IMR-90 (cell line): ENCODE measurements around the gene DNAJC3. TPM values are rescaled to one million over a fixed set of nuclear protein-coding genes. Genes with fewer than 3 reads are reported as not detected.

Source experiments
- ATAC-seq: fragments of 200-7000 bp; cut with Tn5 transposase; 2 replicates; pipeline ENCODE4 v1.9.1; 2020; ENCODE audit warnings: low read depth, mild to moderate bottlenecking, moderate library complexity
- BruUV-seq: library from RNA; stranded (reverse); fragments of 400-500 nt; replicated peaks from 2 replicates; lab custom pipeline; 2021; lab: Mats Ljungman, UMichigan
- CTCF ChIA-PET: fragments of 300-600 bp; formaldehyde crosslinking; extraction: SDS; loops from one replicate; lab custom pipeline; 2021; ENCODE audit warnings: antibody characterized with exemption; lab: Yijun Ruan, JAX
- POLR2A ChIA-PET: fragments of 300-600 bp; sonication (Branson Sonifier 250); formaldehyde crosslinking; loops from one replicate; lab custom pipeline; 2022; ENCODE audit warnings: antibody characterized with exemption; ENCODE audit not compliant: unreplicated experiment; lab: Charles Lee
- DNase-seq: peaks from one replicate; pipeline ENCODE4 v3.0.0; 2013
- H2AFZ ChIP-seq: replicated peaks from 2 replicates; pipeline ENCODE3; 2013; ENCODE audit warnings: low read length, mild to moderate bottlenecking; ENCODE audit not compliant: poor library complexity
- H2AK5ac ChIP-seq: 2 replicates; pipeline ENCODE4 v1.6.1; 2013; ENCODE audit warnings: low read depth, low read length, inconsistent platforms
- H2AK9ac ChIP-seq: replicated peaks from 2 replicates; pipeline ENCODE3; 2013; ENCODE audit warnings: mild to moderate bottlenecking, low read depth, low read length, moderate library complexity; ENCODE audit not compliant: poor library complexity
- H2BK120ac ChIP-seq: 2 replicates; pipeline ENCODE4 v1.6.1; 2013; ENCODE audit warnings: low read depth, low read length, inconsistent platforms
- H2BK15ac ChIP-seq: 3 replicates; pipeline ENCODE4 v1.6.1; 2013; ENCODE audit warnings: low read depth, low read length, inconsistent platforms
- H2BK20ac ChIP-seq: 2 replicates; pipeline ENCODE4 v1.6.1; 2013; ENCODE audit warnings: low read depth, mild to moderate bottlenecking, inconsistent platforms, low read length, moderate library complexity
- H2BK5ac ChIP-seq: 2 replicates; pipeline ENCODE4 v1.6.1; 2013; ENCODE audit warnings: mild to moderate bottlenecking, low read depth, low read length, inconsistent platforms; ENCODE audit not compliant: poor library complexity, severe bottlenecking
- H3K14ac ChIP-seq: replicated peaks from 2 replicates; pipeline ENCODE4 v1.6.1; 2013; ENCODE audit warnings: low read depth, low read length, inconsistent platforms
- H3K18ac ChIP-seq: 2 replicates; pipeline ENCODE4 v1.6.1; 2013; ENCODE audit warnings: low read depth, low read length, control low read depth
- H3K23ac ChIP-seq: 2 replicates; pipeline ENCODE4 v1.6.1; 2013; ENCODE audit warnings: low read depth, low read length, inconsistent platforms
- H3K27ac ChIP-seq: 2 replicates; pipeline ENCODE4 v1.5.1; 2013; ENCODE audit warnings: mild to moderate bottlenecking, control low read depth, low read length; ENCODE audit not compliant: insufficient read depth
- H3K27me3 ChIP-seq: 2 replicates; pipeline ENCODE4 v1.6.1; 2013; ENCODE audit warnings: low read length; ENCODE audit not compliant: control insufficient read depth, insufficient read depth
- H3K36me3 ChIP-seq: 2 replicates; pipeline ENCODE4 v1.6.1; 2013; ENCODE audit warnings: low read length, mixed read lengths; ENCODE audit not compliant: control insufficient read depth, insufficient read depth
- H3K4ac ChIP-seq: 2 replicates; pipeline ENCODE4 v1.6.1; 2013; ENCODE audit warnings: low read depth, low read length, inconsistent platforms
- H3K4me1 ChIP-seq: 2 replicates; pipeline ENCODE4 v1.6.1; 2013; ENCODE audit warnings: low read length, mixed read lengths; ENCODE audit not compliant: control insufficient read depth, insufficient read depth
- H3K4me2 ChIP-seq: 2 replicates; pipeline ENCODE4 v1.6.1; 2013; ENCODE audit warnings: low read depth, mild to moderate bottlenecking, control low read depth, low read length, moderate library complexity
- H3K4me3 ChIP-seq: 2 replicates; pipeline ENCODE4 v1.5.1; 2013; ENCODE audit warnings: low read depth, mild to moderate bottlenecking, control low read depth, low read length, moderate library complexity; ENCODE audit not compliant: insufficient read depth
- H3K56ac ChIP-seq: 2 replicates; pipeline ENCODE4 v1.6.1; 2013; ENCODE audit warnings: low read length, inconsistent platforms; ENCODE audit not compliant: insufficient read depth; ENCODE audit errors: extremely low read depth
- H3K79me1 ChIP-seq, 2 experiments: 2 replicates each; pipeline ENCODE4 v1.6.1; 2013; ENCODE audit warnings: low read length in 2 of 2, inconsistent platforms in 1 of 2, low read depth in 1 of 2
- H3K9ac ChIP-seq: 2 replicates; pipeline ENCODE4 v1.6.1; 2013; ENCODE audit warnings: low read depth, low read length, control low read depth
- H3K9me1 ChIP-seq: 2 replicates; pipeline ENCODE4 v1.6.1; 2013; ENCODE audit warnings: low read length, inconsistent platforms; ENCODE audit not compliant: insufficient read depth
- H3K9me3 ChIP-seq: 2 replicates; pipeline ENCODE4 v1.6.1; 2013; ENCODE audit warnings: low read length; ENCODE audit not compliant: control insufficient read depth, insufficient read depth
- H4K20me1 ChIP-seq: 2 replicates; pipeline ENCODE4 v1.6.1; 2013; ENCODE audit warnings: low read length, inconsistent platforms; ENCODE audit not compliant: insufficient read depth
- H4K5ac ChIP-seq: 2 replicates; pipeline ENCODE4 v1.6.1; 2013; ENCODE audit warnings: mild to moderate bottlenecking, low read depth, low read length, control low read depth
- H4K8ac ChIP-seq, 2 experiments: 2 replicates each; pipeline ENCODE4 v1.6.1; 2013; ENCODE audit warnings: low read depth in 2 of 2, low read length in 2 of 2, control low read depth in 1 of 2, inconsistent platforms in 1 of 2
- H4K91ac ChIP-seq: 2 replicates; pipeline ENCODE4 v1.6.1; 2013; ENCODE audit warnings: low read depth, low read length, inconsistent platforms; ENCODE audit not compliant: insufficient read depth
- CHD1 ChIP-seq: IDR thresholded peaks from 2 replicates; pipeline ENCODE4 v1.6.1; 2012; ENCODE audit warnings: low read depth, low read length, improper control_type of control experiment
- MAZ ChIP-seq: IDR thresholded peaks from 2 replicates; pipeline ENCODE4 v1.6.1; 2012; ENCODE audit warnings: low read depth, mild to moderate bottlenecking, low read length, improper control_type of control experiment, moderate library complexity, borderline replicate concordance
- dilution Hi-C: fragments of 300-500 bp; cut with HindIII; formaldehyde crosslinking; loops from one replicate; pipeline ENCODE4 v1.14.3; 2018; ENCODE audit warnings: low sequenced_read_pairs; ENCODE audit not compliant: unreplicated experiment
- in situ Hi-C: fragments of 300-500 bp; cut with MboI; formaldehyde crosslinking; loops from 3 replicates; pipeline ENCODE4 v1.14.3; 2019; ENCODE audit warnings: low sequenced_read_pairs, inconsistent platforms, mixed read lengths
- intact Hi-C: fragments of 100-400 bp; cut with micrococcal nuclease; formaldehyde crosslinking; loops from 2 replicates; pipeline ENCODE4 v1.10.0; 2022
- polyA plus RNA-seq, 3 experiments: library from polyadenylated mRNA; depleted of rRNA; stranded (reverse); fragments of >200 nt; gene quantifications; 2 replicates each; pipeline ENCODE4 v1.2.3, GENCODE V29; 2012; ENCODE audit warnings: low replicate concordance in 1 of 3
- total RNA-seq: library from RNA; depleted of rRNA; stranded (reverse); fragments of >200 nt; gene quantifications from 2 replicates; pipeline ENCODE4 v1.2.3, GENCODE V29; 2012
- TF ChIP-seq, protein P1 (sequence below): conservative IDR thresholded peaks from 2 replicates; pipeline ENCODE4 v1.5.1; 2012; ENCODE audit warnings: mild to moderate bottlenecking, low read depth, low read length, improper control_type of control experiment

DNAJC3 gene
- total and polyA plus RNA-seq, 2 of the 4 experiments (the other 2 are of a cell fraction): 10.7 to 28.5 TPM

DNA sequence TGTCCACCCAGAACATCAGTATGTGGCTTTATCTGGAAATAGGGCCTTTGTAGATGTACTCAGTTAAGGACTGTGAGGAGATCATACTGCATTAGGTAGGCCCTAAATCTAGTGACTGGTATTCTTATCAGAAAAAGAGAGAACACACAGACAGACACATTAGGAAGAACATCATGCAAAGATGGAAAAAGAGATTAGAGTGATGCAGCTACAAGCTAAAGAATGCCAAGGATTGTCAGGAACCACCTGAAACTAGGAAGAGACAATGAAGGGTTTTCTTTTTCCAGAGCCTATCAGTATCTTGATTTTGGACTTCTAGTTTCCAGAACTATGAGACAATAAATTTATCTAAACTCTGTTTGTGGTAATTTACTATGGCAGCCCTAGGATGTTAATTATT, 17.4 kb upstream of the DNAJC3 start:
- no peaks in the 10 kb centered on the region for H4K20me1 ChIP-seq
- H3K9me3 ChIP-seq: no peaks in the 10 kb centered on the region
- no peak overlapping the region for H3K14ac ChIP-seq
- no peak overlapping the region for H2BK15ac ChIP-seq
- no peaks in the 10 kb centered on the region for H3K4me1 ChIP-seq
- H3K36me3 ChIP-seq: no peaks in the 10 kb centered on the region
- no peak overlapping the region for H3K23ac ChIP-seq
- H2AK9ac ChIP-seq: no peak overlapping the region
- no peak overlapping the region for H2AK5ac ChIP-seq
- no peak overlapping the region for H3K4me3 ChIP-seq
- H3K4me2 ChIP-seq: no peak overlapping the region
- no peak overlapping the region for H3K56ac ChIP-seq
- H3K18ac ChIP-seq: no peak overlapping the region
- no peak overlapping the region for H2BK5ac ChIP-seq
- TF ChIP-seq CHD1 (no peak), MAZ (no peak)
- TF ChIP-seq, protein P1, sequence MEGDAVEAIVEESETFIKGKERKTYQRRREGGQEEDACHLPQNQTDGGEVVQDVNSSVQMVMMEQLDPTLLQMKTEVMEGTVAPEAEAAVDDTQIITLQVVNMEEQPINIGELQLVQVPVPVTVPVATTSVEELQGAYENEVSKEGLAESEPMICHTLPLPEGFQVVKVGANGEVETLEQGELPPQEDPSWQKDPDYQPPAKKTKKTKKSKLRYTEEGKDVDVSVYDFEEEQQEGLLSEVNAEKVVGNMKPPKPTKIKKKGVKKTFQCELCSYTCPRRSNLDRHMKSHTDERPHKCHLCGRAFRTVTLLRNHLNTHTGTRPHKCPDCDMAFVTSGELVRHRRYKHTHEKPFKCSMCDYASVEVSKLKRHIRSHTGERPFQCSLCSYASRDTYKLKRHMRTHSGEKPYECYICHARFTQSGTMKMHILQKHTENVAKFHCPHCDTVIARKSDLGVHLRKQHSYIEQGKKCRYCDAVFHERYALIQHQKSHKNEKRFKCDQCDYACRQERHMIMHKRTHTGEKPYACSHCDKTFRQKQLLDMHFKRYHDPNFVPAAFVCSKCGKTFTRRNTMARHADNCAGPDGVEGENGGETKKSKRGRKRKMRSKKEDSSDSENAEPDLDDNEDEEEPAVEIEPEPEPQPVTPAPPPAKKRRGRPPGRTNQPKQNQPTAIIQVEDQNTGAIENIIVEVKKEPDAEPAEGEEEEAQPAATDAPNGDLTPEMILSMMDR: no peak
- H2BK20ac ChIP-seq: no peak overlapping the region
- no peak overlapping the region for H2AFZ ChIP-seq
- no peak overlapping the region for H4K5ac ChIP-seq
- H3K27me3 ChIP-seq: peaks cover 4% of the 10 kb centered on the region; the same call in 1 of the 2 replicates
- intact Hi-C loops: no loop called here
- H2BK120ac ChIP-seq: no peak overlapping the region
- no peak overlapping the region for H3K4ac ChIP-seq
- no peaks in the 10 kb centered on the region for H3K79me1 ChIP-seq
- no peak overlapping the region for H4K91ac ChIP-seq
- in situ Hi-C loops: no loop called here
- no peak overlapping the region for H4K8ac ChIP-seq
- H3K9me1 ChIP-seq: no peaks in the 10 kb centered on the region
- ChIA-PET POLR2A (no interaction called here), CTCF (no interaction called here)
- no TSS peak for BruUV-seq
- no peak overlapping the region for H3K27ac ChIP-seq
- ATAC-seq: no peak
- no peak for DNase-seq
- dilution Hi-C loops: no loop called here
- H3K9ac ChIP-seq: no peak overlapping the region
